Measurements from ENCODE around the gene FMOD. TPM values are rescaled to one million over a fixed set of nuclear protein-coding genes. Genes with fewer than 3 reads are reported as not detected.

The FMOD gene
- total RNA-seq, 4 donors from 2014 or later, result 50.6 to 179 (median 90.4) TPM

DNA sequence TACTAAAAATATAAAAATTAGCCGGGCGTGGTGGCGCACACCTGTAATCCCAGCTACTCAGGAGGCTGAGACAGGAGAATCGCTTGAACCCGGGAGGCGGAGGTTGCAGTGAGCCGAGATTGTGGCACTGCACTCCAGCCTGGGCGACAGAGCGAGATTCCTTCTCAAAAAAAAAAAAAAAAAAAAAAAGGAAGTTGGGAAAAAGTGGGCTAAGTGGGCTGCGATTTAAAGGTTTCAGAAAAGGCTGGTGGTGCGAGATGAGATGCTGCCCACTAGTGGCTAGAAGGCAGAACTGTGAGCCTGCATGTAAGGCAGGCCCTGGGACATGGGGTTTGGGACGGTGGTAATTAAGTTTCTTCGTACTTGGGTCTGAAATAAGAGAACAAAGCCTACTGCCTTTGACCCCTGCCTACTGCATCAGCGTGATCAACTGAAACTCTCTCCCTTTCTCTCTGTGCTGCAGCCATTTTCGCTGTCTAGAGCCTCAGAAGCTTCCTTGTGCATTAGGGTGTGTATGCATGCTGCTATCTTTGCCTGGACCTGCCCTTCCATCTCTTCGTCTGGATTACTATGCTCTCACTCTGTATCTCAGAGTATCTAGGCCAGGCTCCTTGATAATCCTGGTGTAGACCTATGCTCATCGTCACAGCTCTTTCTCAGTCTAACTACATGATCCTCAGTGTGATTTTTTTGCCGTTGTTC is 12.4 kb downstream of the FMOD start:
- no peak for DNase-seq (ENCODE audit: low spot score)
- TF ChIP-seq, protein P1, sequence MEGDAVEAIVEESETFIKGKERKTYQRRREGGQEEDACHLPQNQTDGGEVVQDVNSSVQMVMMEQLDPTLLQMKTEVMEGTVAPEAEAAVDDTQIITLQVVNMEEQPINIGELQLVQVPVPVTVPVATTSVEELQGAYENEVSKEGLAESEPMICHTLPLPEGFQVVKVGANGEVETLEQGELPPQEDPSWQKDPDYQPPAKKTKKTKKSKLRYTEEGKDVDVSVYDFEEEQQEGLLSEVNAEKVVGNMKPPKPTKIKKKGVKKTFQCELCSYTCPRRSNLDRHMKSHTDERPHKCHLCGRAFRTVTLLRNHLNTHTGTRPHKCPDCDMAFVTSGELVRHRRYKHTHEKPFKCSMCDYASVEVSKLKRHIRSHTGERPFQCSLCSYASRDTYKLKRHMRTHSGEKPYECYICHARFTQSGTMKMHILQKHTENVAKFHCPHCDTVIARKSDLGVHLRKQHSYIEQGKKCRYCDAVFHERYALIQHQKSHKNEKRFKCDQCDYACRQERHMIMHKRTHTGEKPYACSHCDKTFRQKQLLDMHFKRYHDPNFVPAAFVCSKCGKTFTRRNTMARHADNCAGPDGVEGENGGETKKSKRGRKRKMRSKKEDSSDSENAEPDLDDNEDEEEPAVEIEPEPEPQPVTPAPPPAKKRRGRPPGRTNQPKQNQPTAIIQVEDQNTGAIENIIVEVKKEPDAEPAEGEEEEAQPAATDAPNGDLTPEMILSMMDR (IDR thresholded peaks at IDR 0.05), result peak in 1 of 3 donors; percentile 80
- peak; percentile 52 for ATAC-seq (ENCODE audit: low FRiP score)

DNA sequence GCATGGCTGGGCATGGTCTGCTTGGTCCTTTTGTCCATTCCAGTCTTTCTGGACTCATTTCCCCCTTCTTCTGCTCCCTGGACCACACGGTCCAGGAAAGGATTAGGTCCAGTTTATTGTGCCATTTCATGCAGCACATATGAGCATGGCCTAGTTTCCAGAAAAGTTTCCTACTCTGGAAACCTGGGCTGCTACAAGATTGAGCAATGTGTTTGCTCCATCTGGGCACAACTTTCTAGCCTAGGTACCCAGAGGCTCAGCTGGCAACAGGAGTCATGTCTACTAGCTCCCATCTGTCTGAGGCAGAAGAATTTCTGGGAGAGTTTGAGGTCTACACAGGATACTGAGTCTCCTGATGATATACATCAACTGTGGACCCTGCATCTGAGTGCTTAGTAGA is 14.8 kb downstream of the FMOD start:
- no peak for DNase-seq (ENCODE audit: low spot score)
- no peak for ATAC-seq (ENCODE audit: low FRiP score)
- TF ChIP-seq, protein P1 (IDR thresholded peaks at IDR 0.05), result no peak

DNA sequence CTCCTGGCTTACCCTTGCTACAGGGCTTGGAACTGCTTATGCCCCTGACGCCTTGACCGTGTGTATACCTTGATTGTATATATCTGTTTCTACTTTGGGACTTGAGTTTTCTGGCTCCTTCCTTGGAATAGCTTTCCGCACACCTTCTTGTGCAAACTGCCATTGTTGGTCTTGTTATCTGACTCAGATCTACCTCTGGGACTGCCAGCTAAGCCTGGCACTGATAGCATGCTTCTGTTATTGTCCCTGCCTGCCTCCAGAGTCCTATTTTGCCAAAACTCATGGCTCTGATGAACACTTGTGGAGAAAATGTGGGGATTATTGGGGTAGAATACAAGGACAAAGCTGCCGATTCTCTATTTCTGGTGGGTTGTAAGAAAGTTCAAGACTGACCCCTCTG is 15.4 kb downstream of the FMOD start:
- no peak for DNase-seq (ENCODE audit: low spot score)
- TF ChIP-seq, protein P1 (IDR thresholded peaks at IDR 0.05), result no peak
- ATAC-seq (ENCODE audit: low FRiP score), result no peak

DNA sequence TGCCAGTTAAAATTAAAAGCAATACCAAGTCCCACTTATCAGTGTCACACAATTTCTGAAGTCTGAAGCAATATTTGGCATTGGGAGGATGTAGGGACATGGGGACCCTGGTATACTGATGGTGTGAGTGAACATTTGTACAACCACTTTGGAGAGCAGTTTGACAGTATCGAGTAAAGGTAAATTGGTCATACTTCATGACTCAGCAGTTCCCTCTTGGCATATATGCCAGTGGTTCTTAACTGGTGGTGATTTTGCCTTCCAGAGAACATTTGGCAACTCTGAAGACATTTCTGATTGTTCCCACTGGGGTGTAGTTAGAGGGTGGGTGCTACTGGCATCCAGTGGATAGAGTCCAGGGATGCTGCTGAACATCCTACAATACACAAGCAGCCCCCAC is 19.7 kb downstream of the FMOD start:
- ATAC-seq (ENCODE audit: low FRiP score) (no peak), DNase-seq (ENCODE audit: low spot score) (no peak)
- TF ChIP-seq, protein P1 (IDR thresholded peaks at IDR 0.05), result no peak

DNA sequence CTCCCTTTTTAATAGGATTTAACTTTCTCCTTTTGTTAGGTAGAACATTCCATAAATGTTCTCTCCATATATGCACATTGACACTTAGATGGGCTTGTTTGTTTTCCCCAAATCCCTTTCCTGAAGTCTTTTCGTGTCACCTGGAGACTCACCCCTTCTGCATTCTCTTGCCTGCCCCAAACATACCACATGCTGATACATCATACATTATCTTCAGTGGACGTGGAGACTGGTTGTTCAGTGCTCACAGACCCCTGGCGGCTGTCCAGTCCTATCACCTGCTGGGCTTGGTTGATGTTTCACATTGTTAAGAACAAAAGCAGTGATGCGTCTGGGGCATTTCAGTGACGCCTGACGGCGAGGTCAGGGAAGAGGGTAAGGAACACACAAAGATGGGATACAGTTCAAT is 22.2 kb downstream of the FMOD start:
- TF ChIP-seq, protein P1 (IDR thresholded peaks at IDR 0.05), result no peak
- ATAC-seq (ENCODE audit: low FRiP score), result no peak
- DNase-seq (ENCODE audit: low spot score), result no peak

DNA sequence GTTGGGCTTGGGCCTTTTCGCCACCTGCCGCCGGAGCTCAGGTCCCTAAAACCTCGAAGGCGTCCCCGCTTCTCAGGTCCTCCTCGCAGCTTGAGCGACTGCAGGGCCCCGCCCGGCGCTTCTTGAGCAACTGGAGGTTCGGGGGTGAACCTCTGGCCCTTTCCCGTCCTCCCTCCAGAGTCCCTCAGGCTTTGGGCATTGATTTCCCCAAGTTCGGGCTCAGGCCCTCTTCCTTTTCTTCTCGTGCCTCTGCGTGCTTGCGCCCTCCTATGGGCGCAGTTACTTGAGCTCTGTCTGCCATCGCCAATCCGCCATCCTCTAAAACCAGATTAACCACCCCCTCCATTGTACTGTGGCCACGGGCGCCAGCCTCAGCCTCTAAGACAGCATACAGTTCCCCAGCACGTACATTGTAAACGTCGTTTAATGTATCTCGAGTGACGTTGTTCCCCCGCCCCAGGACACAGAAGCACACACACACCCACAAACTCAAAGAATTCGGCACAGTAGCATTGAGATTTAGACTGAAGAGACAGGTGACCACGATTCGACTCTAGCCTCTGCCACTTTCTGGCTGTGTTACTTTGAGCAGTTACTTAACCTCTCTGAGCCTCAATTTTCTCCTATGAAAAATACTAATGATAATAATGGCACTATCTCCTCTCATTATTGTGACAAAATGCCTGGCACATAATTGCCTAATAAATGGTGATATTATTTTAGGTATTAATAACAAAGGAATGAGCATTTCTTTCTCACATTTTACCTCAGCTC is 23.1 kb downstream of the FMOD start:
- ATAC-seq (ENCODE audit: low FRiP score) (peak; percentile 24), DNase-seq (ENCODE audit: low spot score) (no peak)
- TF ChIP-seq, protein P1 (IDR thresholded peaks at IDR 0.05), result no peak

Measured in omental fat pad (tissue), 4 donors.